ENCODE measurements around the gene KDM8.

The KDM8 gene

GRCh38 chr16:27268376-27269299, 65.3 kb downstream of the KDM8 start, which contains the start of gene NSMCE1:
Gene NSMCE1 (minus strand): TSS chr16:27268772. CDS start chr16:27257570, 11,202 bp downstream.
- TF ChIP-seq CTCF (IDR thresholded peaks at IDR 0.05; ENCODE audit: low read length, missing control alignments) = peak; percentile 16
- DNase-seq (ENCODE audit: low read depth) = peak; percentile 97
- peak within 1 kb of the TSS; percentile 85 for H3K4me3 ChIP-seq (replicated peaks; ENCODE audit: low read depth, low read length)

- no peak for DNase-seq (ENCODE audit: low read depth)
- peak overlapping the region; percentile 85 for H3K4me3 ChIP-seq (replicated peaks; ENCODE audit: low read depth, low read length)
- TF ChIP-seq CTCF (IDR thresholded peaks at IDR 0.05; ENCODE audit: low read length, missing control alignments) = no peak
These were observed 66.2 kb downstream of the KDM8 start for GRCh38 chr16:27269300-27270150.

- TF ChIP-seq CTCF (IDR thresholded peaks at IDR 0.05; ENCODE audit: low read length, missing control alignments) = no peak
- H3K4me3 ChIP-seq (replicated peaks; ENCODE audit: low read depth, low read length) = no peak overlapping the region
- DNase-seq (ENCODE audit: low read depth) = no peak
These were observed 67.0 kb downstream of the KDM8 start for GRCh38 chr16:27270349-27270748.

Data from fibroblast of pulmonary artery (primary cell).